GM12878 (cell line): ENCODE results near the gene MFSD11. TPM values are rescaled to one million over a fixed set of nuclear protein-coding genes. Genes with fewer than 3 reads are reported as not detected.

Experiments
- ATAC-seq: fragments of 200-7000 bp; cut with Tn5 transposase; 3 replicates; pipeline ENCODE4 v1.9.1; 2020; ENCODE audit warnings: mild to moderate bottlenecking, moderate library complexity
- BruUV-seq: library from RNA; stranded (reverse); fragments of 400-500 nt; replicated peaks from 2 replicates; lab custom pipeline; 2021; lab: Mats Ljungman, UMichigan
- CTCF ChIA-PET: fragments of 300-600 bp; sonication (Branson Sonifier 250); formaldehyde crosslinking; extraction: SDS; loops from one replicate; lab custom pipeline; 2021; ENCODE audit warnings: inconsistent platforms; lab: Yijun Ruan, JAX
- POLR2A ChIA-PET: fragments of 350-600 bp; formaldehyde crosslinking; extraction: SDS; loops from one replicate; lab custom pipeline; 2021; ENCODE audit warnings: inconsistent platforms; lab: Charles Lee
- RAD21 ChIA-PET: fragments of 300-600 bp; sonication (Branson Sonifier 250); formaldehyde crosslinking; loops from one replicate; lab custom pipeline; 2023; ENCODE audit warnings: antibody characterized with exemption; ENCODE audit not compliant: unreplicated experiment; lab: Charles Lee
- SMC1A ChIA-PET: fragments of 300-600 bp; sonication (Branson Sonifier 250); formaldehyde crosslinking; loops from one replicate; lab custom pipeline; 2023; ENCODE audit not compliant: unreplicated experiment, uncharacterized antibody; lab: Charles Lee
- DNase-seq: peaks from one replicate; pipeline ENCODE4 v3.0.0-alpha.2; 2011; ENCODE audit warnings: low read depth, low spot score
- FAIRE-seq: peaks from 3 replicates; lab custom pipeline; 2011; peaks lifted over from hg19 to GRCh38; lab: Jason Lieb, UNC
- H2AFZ ChIP-seq: 2 replicates; pipeline ENCODE4 v1.6.0; 2011; ENCODE audit warnings: low read depth, low read length, control low read depth; ENCODE audit not compliant: control insufficient read depth
- H3K27ac ChIP-seq: 2 replicates; pipeline ENCODE4 v1.5.1; 2011; ENCODE audit warnings: control low read depth; ENCODE audit not compliant: control insufficient read depth, insufficient read depth
- H3K27me3 ChIP-seq, 2 experiments: replicated peaks in 1 of 2; 2 replicates each; pipeline versions ENCODE4 v1.6.0 to v1.6.1; 2011; ENCODE audit warnings: low read length in 1 of 2; ENCODE audit not compliant: control insufficient read depth in 2 of 2, insufficient read depth in 2 of 2
- H3K36me3 ChIP-seq, 2 experiments: 2 replicates each; pipeline ENCODE4 v1.5.1; 2011; ENCODE audit warnings: low read length in 1 of 2; ENCODE audit not compliant: control insufficient read depth in 2 of 2, insufficient read depth in 2 of 2
- H3K4me1 ChIP-seq: 2 replicates; pipeline ENCODE4 v1.6.1; 2011; ENCODE audit warnings: mild to moderate bottlenecking, low read length, moderate library complexity, mixed read lengths; ENCODE audit not compliant: control insufficient read depth, insufficient read depth
- H3K4me2 ChIP-seq: 2 replicates; pipeline ENCODE4 v1.6.0; 2011; ENCODE audit warnings: control low read depth; ENCODE audit not compliant: control insufficient read depth, insufficient read depth
- H3K4me3 ChIP-seq: fragments of 200-600 bp; sonication (generic); 2 replicates; pipeline ENCODE4 v1.5.1; 2016
- H3K79me2 ChIP-seq: 2 replicates; pipeline ENCODE4 v1.6.0; 2011; ENCODE audit warnings: low read length; ENCODE audit not compliant: control insufficient read depth, insufficient read depth
- H3K9ac ChIP-seq: 2 replicates; pipeline ENCODE4 v1.8.0; 2011; ENCODE audit warnings: low read length, control low read depth, mixed read lengths; ENCODE audit not compliant: control insufficient read depth, insufficient read depth
- H3K9me3 ChIP-seq: replicated peaks from 3 replicates; pipeline ENCODE4 v1.5.1; 2011; ENCODE audit warnings: mild to moderate bottlenecking, low read length; ENCODE audit not compliant: control insufficient read depth, insufficient read depth
- H4K20me1 ChIP-seq: 2 replicates; pipeline ENCODE4 v1.6.0; 2011; ENCODE audit not compliant: control insufficient read depth, insufficient read depth
- CBX3 ChIP-seq: fragments of 200-600 bp; sonication (generic); IDR thresholded peaks from 2 replicates; pipeline ENCODE4 v1.6.1; 2016; ENCODE audit warnings: low read depth, borderline replicate concordance
- CHD4 ChIP-seq: fragments of 200-600 bp; sonication (generic); IDR thresholded peaks from 2 replicates; pipeline ENCODE4 v1.6.1; 2016; ENCODE audit warnings: mild to moderate bottlenecking
- FOXK2 ChIP-seq: fragments of 450-650 bp; IDR thresholded peaks from 2 replicates; pipeline ENCODE4 v1.6.1; 2017; ENCODE audit warnings: mild to moderate bottlenecking, moderate library complexity
- IRF3 ChIP-seq: fragments of 450-650 bp; IDR thresholded peaks from 2 replicates; pipeline ENCODE4 v1.6.1; 2014; ENCODE audit warnings: mild to moderate bottlenecking
- SPI1 ChIP-seq: IDR thresholded peaks from 2 replicates; pipeline ENCODE4 v1.6.1; 2011; ENCODE audit warnings: low read depth, mild to moderate bottlenecking, low read length, moderate library complexity, borderline replicate concordance; ENCODE audit not compliant: insufficient read depth
- TARDBP ChIP-seq: IDR thresholded peaks from 2 replicates; pipeline ENCODE4 v1.6.1; 2016; ENCODE audit warnings: borderline replicate concordance
- YY1 ChIP-seq: IDR thresholded peaks from 2 replicates; pipeline ENCODE4 v1.6.1; 2011; ENCODE audit warnings: low read depth, mild to moderate bottlenecking, low read length
- ZBTB4 ChIP-seq: fragments of 450-650 bp; formaldehyde crosslinking; IDR thresholded peaks from 2 replicates; pipeline ENCODE4 v1.4.0; 2022; ENCODE audit warnings: mild to moderate bottlenecking, moderate library complexity
- ZZZ3 ChIP-seq: IDR thresholded peaks from 2 replicates; pipeline ENCODE4 v1.6.1; 2011; ENCODE audit warnings: low read depth; ENCODE audit not compliant: control insufficient read depth, insufficient read length
- WGBS: methylation state at CpG from one replicate; pipeline ENCODE4 v1.1.6; 2016; ENCODE audit warnings: low lambda C conversion rate; ENCODE audit not compliant: insufficient replicate concordance, insufficient coverage; ENCODE audit errors: missing lambda C conversion rate; 5-methylcytosine and 5-hydroxymethylcytosine counted together
- in situ Hi-C: fragments of 300-500 bp; cut with MboI; formaldehyde crosslinking; loops from 9 replicates; pipeline ENCODE4 v1.14.3; 2018; ENCODE audit warnings: mixed read lengths
- intact Hi-C: fragments of 100-400 bp; cut with micrococcal nuclease; formaldehyde crosslinking; loops from one replicate; pipeline ENCODE4 v1.14.2; 2022; ENCODE audit not compliant: unreplicated experiment
- polyA plus RNA-seq, 11 experiments: library from polyadenylated mRNA; depleted of rRNA in 4 of 11; unstranded in 6 of 11; stranded (reverse) in 5 of 11; fragments of >200 nt; fragmentation: Nextera tagmentation in 4 of 11; fragmentation: Illumina TruSeq in 1 of 11; extraction: Ambion mirVana in 4 of 11; extraction: Trizol in 1 of 11; gene quantifications; 1 replicate in 1 of 11; 2 replicates in 10 of 11; pipeline versions ENCODE4 v1.2.1 to v1.2.3, GENCODE V29; 2011 to 2016; ENCODE audit warnings: inconsistent platforms in 2 of 11, missing spikeins in 2 of 11, low read depth in 1 of 11
- total RNA-seq, 4 experiments: library from RNA; depleted of rRNA in 3 of 4; stranded (reverse); fragments of >200 nt in 3 of 4; fragmentation: Illumina TruSeq in 1 of 4; extraction: Trizol in 1 of 4; gene quantifications; 2 replicates each; pipeline versions ENCODE4 v1.2.1 to v1.2.3, GENCODE V29; 2013 to 2021
- TF ChIP-seq, protein P1 (sequence below): IDR thresholded peaks from 2 replicates; pipeline ENCODE4 v1.6.1; 2012; ENCODE audit warnings: low read length, inconsistent platforms
- TF ChIP-seq, protein P2 (sequence below): IDR thresholded peaks from 2 replicates; pipeline ENCODE4 v1.6.1; 2012; ENCODE audit warnings: low read depth, low read length, improper control_type of control experiment
- TF ChIP-seq, protein P3 (sequence below): IDR thresholded peaks from 2 replicates; pipeline ENCODE4 v1.6.1; 2011; ENCODE audit warnings: mild to moderate bottlenecking, low read depth, low read length, moderate library complexity; ENCODE audit not compliant: insufficient replicate concordance

MFSD11 gene
- total and polyA plus RNA-seq, 10 of the 15 experiments (the other 5 are each of a cell fraction or from before 2014, with no cell fraction given) = 11.0 to 19.4 (median 15.5) TPM

GRCh38 chr17:76726231-76726775, 11.6 kb upstream of the MFSD11 start, which contains the start of gene JMJD6:
JMJD6 (minus strand) TSS chr17:76726606; CDS start chr17:76726475, 131 bp downstream.
- Histone ChIP-seq H3K79me2 (peaks cover 68% of the 10 kb centered on the region), H3K9ac (peak within 1 kb of the TSS; percentile 98), H4K20me1 (no peaks in the 10 kb centered on the region), H3K4me3 (peak within 1 kb of the TSS; percentile 97), H3K4me2 (peak within 1 kb of the TSS; percentile 68), H3K9me3 (no peaks in the 10 kb centered on the region), H3K4me1 (no peaks in the 10 kb centered on the region; the same call in 1 of the 2 replicates), H2AFZ (peak within 1 kb of the TSS; percentile 78), H3K36me3 (peaks cover 0 to 15% of the 10 kb centered on the region in 2 experiments; a peak in 2 of 4 replicates), H3K27me3 (no peaks in the 10 kb centered on the region), H3K27ac (peak within 1 kb of the TSS; percentile 98)
- DNase-seq = peak; percentile 86
- ChIA-PET SMC1A (interaction anchor here (1.0 kb wide), 1 partner anchor 20 kb away, joined by 3 read pairs; no protein-coding TSS in a partner anchor), CTCF (interaction anchor here (3.4 to 7.2 kb wide), 2 partner anchors 9 to 12 kb away, joined by 12 to 65 read pairs; no protein-coding TSS in a partner anchor), POLR2A (interaction anchor here (1.1 to 4.4 kb wide), 3 partner anchors 11 to 64 kb away, joined by 3 to 60 read pairs (median 3); partner anchors contain the start of genes MFSD11 and SRSF2), RAD21 (interaction anchor here (0.6 to 1.1 kb wide), 2 partner anchors 9 to 414 kb away, joined by 3 to 4 read pairs; partner anchors contain the start of gene SEC14L1)
- ATAC-seq = peak; percentile 85
- peak; percentile 82 for FAIRE-seq
- intact Hi-C loops (loop anchor here (5.0 kb wide), 1 partner anchor 111 kb away; no protein-coding TSS in a partner anchor), in situ Hi-C loops (no loop called here)
- TSS peak; percentile 82 for BruUV-seq
- WGBS = 1% methylated on average over 46 of the region's 60 CpGs
- TF ChIP-seq SPI1 (no peak), CBX3 (no peak), FOXK2 (no peak), ZZZ3 (no peak), TARDBP (no peak; the same call in 1 of the 2 replicates), CHD4 (no peak), ZBTB4 (CRISPR knock-in tag) (no peak), YY1 (peak; percentile 97), IRF3 (no peak; the same call in 1 of the 2 replicates)
- TF ChIP-seq, protein P1, sequence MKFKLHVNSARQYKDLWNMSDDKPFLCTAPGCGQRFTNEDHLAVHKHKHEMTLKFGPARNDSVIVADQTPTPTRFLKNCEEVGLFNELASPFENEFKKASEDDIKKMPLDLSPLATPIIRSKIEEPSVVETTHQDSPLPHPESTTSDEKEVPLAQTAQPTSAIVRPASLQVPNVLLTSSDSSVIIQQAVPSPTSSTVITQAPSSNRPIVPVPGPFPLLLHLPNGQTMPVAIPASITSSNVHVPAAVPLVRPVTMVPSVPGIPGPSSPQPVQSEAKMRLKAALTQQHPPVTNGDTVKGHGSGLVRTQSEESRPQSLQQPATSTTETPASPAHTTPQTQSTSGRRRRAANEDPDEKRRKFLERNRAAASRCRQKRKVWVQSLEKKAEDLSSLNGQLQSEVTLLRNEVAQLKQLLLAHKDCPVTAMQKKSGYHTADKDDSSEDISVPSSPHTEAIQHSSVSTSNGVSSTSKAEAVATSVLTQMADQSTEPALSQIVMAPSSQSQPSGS = no peak
- TF ChIP-seq, protein P2, sequence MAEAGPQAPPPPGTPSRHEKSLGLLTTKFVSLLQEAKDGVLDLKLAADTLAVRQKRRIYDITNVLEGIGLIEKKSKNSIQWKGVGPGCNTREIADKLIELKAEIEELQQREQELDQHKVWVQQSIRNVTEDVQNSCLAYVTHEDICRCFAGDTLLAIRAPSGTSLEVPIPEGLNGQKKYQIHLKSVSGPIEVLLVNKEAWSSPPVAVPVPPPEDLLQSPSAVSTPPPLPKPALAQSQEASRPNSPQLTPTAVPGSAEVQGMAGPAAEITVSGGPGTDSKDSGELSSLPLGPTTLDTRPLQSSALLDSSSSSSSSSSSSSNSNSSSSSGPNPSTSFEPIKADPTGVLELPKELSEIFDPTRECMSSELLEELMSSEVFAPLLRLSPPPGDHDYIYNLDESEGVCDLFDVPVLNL = no peak
- TF ChIP-seq, protein P3, sequence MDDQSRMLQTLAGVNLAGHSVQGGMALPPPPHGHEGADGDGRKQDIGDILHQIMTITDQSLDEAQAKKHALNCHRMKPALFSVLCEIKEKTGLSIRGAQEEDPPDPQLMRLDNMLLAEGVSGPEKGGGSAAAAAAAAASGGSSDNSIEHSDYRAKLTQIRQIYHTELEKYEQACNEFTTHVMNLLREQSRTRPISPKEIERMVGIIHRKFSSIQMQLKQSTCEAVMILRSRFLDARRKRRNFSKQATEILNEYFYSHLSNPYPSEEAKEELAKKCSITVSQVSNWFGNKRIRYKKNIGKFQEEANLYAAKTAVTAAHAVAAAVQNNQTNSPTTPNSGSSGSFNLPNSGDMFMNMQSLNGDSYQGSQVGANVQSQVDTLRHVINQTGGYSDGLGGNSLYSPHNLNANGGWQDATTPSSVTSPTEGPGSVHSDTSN = no peak
